Cardiac muscle cell (in vitro differentiated cells and primary cell): ENCODE measurements around the gene APEX1. TPM values are rescaled to one million over a fixed set of nuclear protein-coding genes. Genes with fewer than 3 reads are reported as not detected.
"Not testable (repeated sequence)": the region's sequence is repeated elsewhere in the genome, so short reads cannot be mapped to it uniquely, and the experiment has no call there.

Source experiments
- DNase-seq, 2 donors: peaks; one replicate each; pipeline versions ENCODE4 v3.0.0 to v3.0.0-alpha.2; 2010 to 2017; ENCODE audit warnings: low read depth in 1 of 2, low spot score in 1 of 2
- H3K27ac ChIP-seq: fragments of 200-600 bp; sonication (generic); 2 replicates; pipeline ENCODE4 v1.5.1; 2016
- H3K27me3 ChIP-seq: fragments of 200-600 bp; sonication (generic); 2 replicates; pipeline ENCODE4 v1.6.0; 2016; ENCODE audit warnings: control low read depth
- H3K36me3 ChIP-seq: fragments of 200-600 bp; sonication (generic); 2 replicates; pipeline ENCODE4 v1.5.1; 2016; ENCODE audit warnings: control low read depth
- H3K4me1 ChIP-seq: fragments of 200-600 bp; sonication (generic); 2 replicates; pipeline ENCODE4 v1.8.1; 2017; ENCODE audit warnings: low read depth, mild to moderate bottlenecking, mixed run types
- H3K4me3 ChIP-seq: fragments of 200-600 bp; sonication (generic); 2 replicates; pipeline ENCODE4 v1.5.1; 2016; ENCODE audit warnings: mild to moderate bottlenecking
- H3K9me3 ChIP-seq: fragments of 200-600 bp; sonication (generic); 2 replicates; pipeline ENCODE4 v1.5.1; 2017; ENCODE audit warnings: low read depth, mild to moderate bottlenecking, control low read depth
- CTCF ChIP-seq: IDR thresholded peaks from 2 replicates; pipeline ENCODE4 v1.5.1; 2012; ENCODE audit warnings: low read depth, mild to moderate bottlenecking, low read length
- polyA plus RNA-seq: library from polyadenylated mRNA; unstranded; fragments of >200 nt; fragmentation: Nextera tagmentation; extraction: Ambion mirVana; gene quantifications from 2 replicates; pipeline ENCODE4 v1.2.1, GENCODE V29; 2016
- total RNA-seq: library from RNA; depleted of rRNA; stranded (reverse); fragments of >200 nt; gene quantifications from 2 replicates; pipeline ENCODE4 v1.2.3, GENCODE V29; 2016

The APEX1 gene
- total and polyA plus RNA-seq, 2 experiments from 2014 or later: 185 to 358 TPM

GRCh38 chr14:20438664-20439063 lies 16.4 kb upstream of the APEX1 start:
- DNase-seq: no peak
- TF ChIP-seq CTCF: no peak

GRCh38 chr14:20440465-20440864 lies 14.6 kb upstream of the APEX1 start:
- Histone ChIP-seq H3K4me3 (no peak overlapping the region), H3K27ac (no peak overlapping the region), H3K27me3 (no peaks in the 10 kb centered on the region), H3K36me3 (no peaks in the 10 kb centered on the region), H3K9me3 (no peaks in the 10 kb centered on the region), H3K4me1 (no peaks in the 10 kb centered on the region)
- no peak for TF ChIP-seq CTCF
- DNase-seq: no peak

More at GRCh38 chr14:20438664-20439063, 16.4 kb upstream of the APEX1 start:
- H3K4me1 ChIP-seq: no peaks in the 10 kb centered on the region
- H3K36me3 ChIP-seq: no peaks in the 10 kb centered on the region
- H3K4me3 ChIP-seq: no peak overlapping the region
- no peak overlapping the region for H3K27ac ChIP-seq
- no peaks in the 10 kb centered on the region for H3K27me3 ChIP-seq
- no peaks in the 10 kb centered on the region for H3K9me3 ChIP-seq

GRCh38 chr14:20440882-20441281 lies 14.1 kb upstream of the APEX1 start:
- Histone ChIP-seq H3K27me3 (no peaks in the 10 kb centered on the region), H3K4me1 (no peaks in the 10 kb centered on the region), H3K4me3 (no peak overlapping the region), H3K36me3 (no peaks in the 10 kb centered on the region), H3K27ac (no peak overlapping the region), H3K9me3 (no peaks in the 10 kb centered on the region)
- DNase-seq: no peak
- TF ChIP-seq CTCF: no peak

- Histone ChIP-seq H3K4me3 (no peak overlapping the region), H3K9me3 (no peaks in the 10 kb centered on the region), H3K27me3 (no peaks in the 10 kb centered on the region), H3K4me1 (no peaks in the 10 kb centered on the region), H3K36me3 (peaks cover 5% of the 10 kb centered on the region), H3K27ac (no peak overlapping the region)
- no peak for DNase-seq
- no peak for TF ChIP-seq CTCF
These were observed 13.6 kb upstream of the APEX1 start for GRCh38 chr14:20441461-20441860.

GRCh38 chr14:20443650-20444049 lies 11.4 kb upstream of the APEX1 start:
- not testable (repeated sequence) for DNase-seq, H3K9me3 ChIP-seq

GRCh38 chr14:20446889-20447288 lies 8.1 kb upstream of the APEX1 start:
- Histone ChIP-seq H3K9me3 (no peaks in the 10 kb centered on the region), H3K27me3 (no peaks in the 10 kb centered on the region), H3K27ac (no peak overlapping the region), H3K36me3 (peaks cover 43% of the 10 kb centered on the region), H3K4me3 (no peak overlapping the region), H3K4me1 (no peaks in the 10 kb centered on the region)
- DNase-seq: no peak
- TF ChIP-seq CTCF: no peak

More at GRCh38 chr14:20443650-20444049, 11.4 kb upstream of the APEX1 start:
- H3K36me3 ChIP-seq: peaks cover 23% of the 10 kb centered on the region
- not testable (repeated sequence) for H3K27me3 ChIP-seq, H3K4me1 ChIP-seq, H3K4me3 ChIP-seq, H3K27ac ChIP-seq

- H3K9me3 ChIP-seq: not testable (repeated sequence)
- H3K36me3 ChIP-seq: peaks cover 42% of the 10 kb centered on the region
These were observed 2.2 kb upstream of the APEX1 start for GRCh38 chr14:20452831-20453230.

More at GRCh38 chr14:20452831-20453230, 2.2 kb upstream of the APEX1 start:
- not testable (repeated sequence) for H3K27me3 ChIP-seq, H3K27ac ChIP-seq, H3K4me1 ChIP-seq, DNase-seq, H3K4me3 ChIP-seq
